HG02623 (cell line): ENCODE measurements around the gene KRTCAP3.
"Not testable (repeated sequence)": the region's sequence is repeated elsewhere in the genome, so short reads cannot be mapped to it uniquely, and the experiment has no call there.

ENCODE experiments used
- ATAC-seq: cut with Tn5 transposase; IDR thresholded peaks from one replicate; pipeline ENCODE4 v1.9.1; 2021; ENCODE audit warnings: moderate library complexity; ENCODE audit not compliant: unreplicated experiment

Gene KRTCAP3, protein sequence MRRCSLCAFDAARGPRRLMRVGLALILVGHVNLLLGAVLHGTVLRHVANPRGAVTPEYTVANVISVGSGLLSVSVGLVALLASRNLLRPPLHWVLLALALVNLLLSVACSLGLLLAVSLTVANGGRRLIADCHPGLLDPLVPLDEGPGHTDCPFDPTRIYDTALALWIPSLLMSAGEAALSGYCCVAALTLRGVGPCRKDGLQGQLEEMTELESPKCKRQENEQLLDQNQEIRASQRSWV

GRCh38 chr2:27441958-27442919 is at the start of gene KRTCAP3:
TSS of gene KRTCAP3 (plus strand) at chr2:27442381. CDS start at chr2:27442413, 32 bp downstream.
- no peak for ATAC-seq

- no peak for ATAC-seq
Observed at GRCh38 chr2:27393225-27393624, 49.0 kb upstream of the KRTCAP3 start.

DNA sequence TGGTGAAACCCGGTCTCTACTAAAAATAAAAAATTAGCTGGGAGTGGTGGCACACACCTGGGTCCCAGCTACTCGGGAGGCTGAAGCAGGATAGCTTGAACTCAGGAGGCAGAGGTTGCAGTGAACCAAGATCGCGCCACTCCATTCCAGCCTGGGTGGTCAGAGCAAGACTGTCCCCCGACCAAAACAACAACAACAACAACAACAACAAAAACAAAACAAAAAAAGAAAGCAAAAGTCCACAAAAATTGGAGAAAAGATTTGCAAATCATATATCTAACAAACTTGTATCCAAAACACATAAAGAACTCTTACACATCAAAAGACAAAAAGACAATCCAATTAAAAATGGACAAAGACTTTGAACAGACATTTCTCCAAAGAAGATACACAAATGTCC is 43.2 kb upstream of the KRTCAP3 start:
- no peak for ATAC-seq

- ATAC-seq: no peak
Observed at GRCh38 chr2:27400348-27401135, 41.6 kb upstream of the KRTCAP3 start.

DNA sequence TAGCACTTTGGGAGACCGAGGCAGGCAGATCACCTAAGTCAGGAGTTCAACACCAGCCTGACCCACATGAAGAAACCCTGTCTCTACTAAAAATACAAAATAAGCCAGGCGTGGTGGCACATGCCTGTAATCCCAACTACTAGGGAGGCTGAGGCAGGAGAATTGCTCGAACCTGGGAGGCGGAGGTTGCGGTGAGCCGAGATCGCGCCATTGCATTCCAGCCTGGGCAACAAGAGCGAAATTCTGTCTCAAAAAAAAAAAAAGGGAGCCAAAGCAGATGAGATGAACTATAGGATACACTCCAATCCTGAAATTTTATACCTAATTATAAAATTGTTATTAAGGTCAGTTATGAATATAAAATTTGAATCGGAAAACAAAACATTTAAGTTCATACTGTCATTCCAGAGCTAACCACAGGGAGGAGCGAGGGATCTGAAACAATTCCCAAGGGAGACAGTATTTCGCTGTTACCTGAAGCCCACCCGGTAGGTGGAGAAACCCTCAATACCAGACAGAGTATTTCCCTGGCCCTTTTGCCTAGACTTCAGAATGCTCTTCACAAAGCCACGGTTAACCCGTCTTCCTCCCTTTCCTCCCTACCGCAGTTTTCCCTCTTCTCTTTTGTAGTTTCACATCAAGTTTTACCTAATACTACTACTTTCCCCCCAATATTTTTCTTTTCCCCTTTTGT is 34.2 kb upstream of the KRTCAP3 start:
- no peak for ATAC-seq

DNA sequence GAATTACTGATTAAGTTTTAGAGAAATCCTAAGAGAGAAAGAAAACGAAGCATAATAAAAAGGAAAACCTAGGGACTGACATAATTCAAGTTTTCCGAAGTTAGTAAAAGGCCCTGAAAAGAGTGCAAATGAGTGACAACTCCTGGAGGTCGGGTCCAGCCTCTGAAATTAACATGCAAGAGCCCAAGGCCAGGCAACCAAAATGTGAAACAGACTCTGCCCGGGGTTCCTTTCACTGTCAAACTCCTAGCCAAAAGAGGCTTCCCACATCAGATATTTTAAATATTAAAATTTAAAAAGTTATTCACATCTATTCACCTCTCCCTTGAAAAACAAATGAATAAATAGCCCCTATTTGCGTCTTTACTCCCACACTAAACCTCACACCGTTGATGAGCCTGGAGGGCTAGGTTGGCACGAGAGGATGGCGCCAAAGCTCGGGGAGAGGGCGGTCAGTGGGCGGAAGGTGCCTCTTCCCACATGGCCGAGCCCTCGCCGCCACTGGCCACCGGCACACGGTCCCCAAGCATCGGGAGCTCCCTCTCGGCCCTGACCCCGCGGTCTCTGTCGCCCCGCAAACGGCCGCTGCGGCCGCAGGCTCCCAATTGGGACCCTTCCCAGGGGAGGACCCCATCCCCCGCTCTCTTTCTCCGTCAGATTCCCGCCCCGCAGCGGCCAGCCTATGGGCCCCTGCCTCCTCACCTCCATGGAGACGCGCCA is 33.4 kb upstream of the KRTCAP3 start:
- ATAC-seq: peak; percentile 21

- ATAC-seq: peak; percentile 82
Observed at GRCh38 chr2:27409321-27410073, 32.7 kb upstream of the KRTCAP3 start, which contains the start of gene PPM1G. TSS of gene PPM1G (minus strand) at chr2:27409591. CDS start at chr2:27409422, 169 bp downstream.

DNA sequence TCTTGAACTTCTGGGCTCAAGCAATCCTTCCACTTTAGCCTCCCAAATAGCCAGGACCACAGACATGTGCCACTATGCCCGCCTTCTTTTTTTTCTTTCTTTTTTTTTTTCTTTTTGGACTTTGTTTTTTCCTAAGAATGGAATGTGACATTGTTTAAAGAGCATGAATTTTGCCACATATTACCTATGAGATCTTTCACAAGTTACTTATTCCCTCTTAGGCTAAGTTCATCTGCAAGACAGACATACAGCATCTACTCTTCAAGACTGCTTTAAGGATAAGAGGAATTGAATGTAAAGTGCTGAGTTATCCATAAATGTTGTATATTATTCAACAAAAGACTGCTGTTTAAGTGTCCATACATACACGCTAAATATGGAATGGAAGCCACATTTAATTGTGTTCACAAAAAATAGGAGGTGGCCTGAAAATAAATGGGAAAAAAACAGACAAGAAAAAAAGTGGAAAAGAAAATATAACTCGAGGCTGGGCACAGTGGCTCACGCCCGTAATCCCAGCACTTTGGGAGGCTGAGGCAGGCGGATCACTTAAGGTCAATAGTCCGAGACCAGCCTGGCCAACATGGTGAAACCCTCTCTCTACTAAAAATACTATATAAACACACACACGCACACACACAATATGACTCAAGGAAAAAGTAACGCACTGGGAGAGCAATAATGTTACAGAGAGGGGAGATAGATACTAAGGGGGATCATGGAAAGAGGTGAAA is 29.6 kb upstream of the KRTCAP3 start:
- ATAC-seq: no peak

- no peak for ATAC-seq
Observed at GRCh38 chr2:27416151-27416550, 26.0 kb upstream of the KRTCAP3 start.

- ATAC-seq: no peak
Observed at GRCh38 chr2:27420996-27421395, 21.2 kb upstream of the KRTCAP3 start.

GRCh38 chr2:27421660-27422250 is 20.4 kb upstream of the KRTCAP3 start:
- ATAC-seq: no peak

GRCh38 chr2:27422958-27423357 is 19.2 kb upstream of the KRTCAP3 start:
- no peak for ATAC-seq

DNA sequence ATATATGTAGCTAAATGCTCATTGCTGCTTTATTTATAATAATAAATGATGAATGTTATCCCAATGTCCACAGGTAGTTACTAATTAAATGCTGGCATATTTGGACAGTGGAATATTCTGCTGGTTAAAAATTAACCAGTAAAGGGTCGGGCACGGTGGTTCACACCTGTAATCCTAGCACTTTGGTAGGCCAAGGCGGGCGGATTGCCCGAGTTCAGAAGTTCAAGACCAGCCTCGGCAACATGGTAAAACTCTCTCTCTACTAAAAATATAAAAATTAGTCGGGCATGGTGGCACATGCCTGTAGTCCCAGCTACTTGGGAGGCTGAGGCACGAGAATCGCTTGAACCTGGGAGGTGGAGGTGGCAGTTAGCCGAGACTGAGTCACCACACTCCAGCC is 17.1 kb upstream of the KRTCAP3 start:
- ATAC-seq: not testable (repeated sequence)

GRCh38 chr2:27427863-27428212 is 14.3 kb upstream of the KRTCAP3 start:
- no peak for ATAC-seq

DNA sequence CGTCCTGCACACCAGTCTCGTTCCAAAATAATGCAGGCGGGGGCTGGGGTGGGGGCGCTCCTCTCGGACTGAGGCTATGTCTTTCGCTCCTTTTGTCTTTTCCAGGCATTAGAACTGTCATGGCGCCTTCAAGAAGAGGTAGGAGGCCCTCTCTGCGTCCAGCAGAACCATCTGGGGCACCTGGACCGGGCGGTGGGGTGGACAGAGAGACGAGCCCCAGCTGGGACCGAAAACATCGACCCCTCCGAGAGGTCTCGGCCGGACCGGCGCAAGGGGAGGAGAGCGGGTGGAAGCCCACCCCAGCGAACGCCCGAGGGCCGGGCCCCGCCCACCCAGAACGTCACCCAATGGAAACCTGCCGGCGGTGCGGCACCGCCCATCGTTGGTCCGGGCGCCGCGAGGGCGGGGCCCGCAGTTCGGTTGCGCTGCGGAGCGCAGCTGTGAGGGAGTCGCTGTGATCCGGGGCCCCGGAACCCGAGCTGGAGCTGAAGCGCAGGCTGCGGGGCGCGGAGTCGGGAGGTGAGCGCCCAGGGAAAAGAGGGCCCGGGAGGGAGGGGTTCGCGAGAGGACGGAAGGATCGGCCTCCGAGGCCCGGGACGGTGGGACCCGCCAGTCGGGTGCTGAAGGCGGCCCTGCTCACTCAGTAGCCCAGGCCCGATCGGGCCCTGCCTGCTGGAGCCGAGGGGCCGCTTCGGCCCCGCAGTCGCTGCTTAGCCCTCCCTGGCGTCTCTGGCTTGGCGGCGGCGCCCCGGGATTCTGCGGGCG is 13.8 kb upstream of the KRTCAP3 start, which contains the start of gene NRBP1:
NRBP1 (plus strand) TSS at position 419 of the 765 bp plus-strand sequence. CDS start 4,643 bp downstream, outside the sequence.
- peak; percentile 86 for ATAC-seq

DNA sequence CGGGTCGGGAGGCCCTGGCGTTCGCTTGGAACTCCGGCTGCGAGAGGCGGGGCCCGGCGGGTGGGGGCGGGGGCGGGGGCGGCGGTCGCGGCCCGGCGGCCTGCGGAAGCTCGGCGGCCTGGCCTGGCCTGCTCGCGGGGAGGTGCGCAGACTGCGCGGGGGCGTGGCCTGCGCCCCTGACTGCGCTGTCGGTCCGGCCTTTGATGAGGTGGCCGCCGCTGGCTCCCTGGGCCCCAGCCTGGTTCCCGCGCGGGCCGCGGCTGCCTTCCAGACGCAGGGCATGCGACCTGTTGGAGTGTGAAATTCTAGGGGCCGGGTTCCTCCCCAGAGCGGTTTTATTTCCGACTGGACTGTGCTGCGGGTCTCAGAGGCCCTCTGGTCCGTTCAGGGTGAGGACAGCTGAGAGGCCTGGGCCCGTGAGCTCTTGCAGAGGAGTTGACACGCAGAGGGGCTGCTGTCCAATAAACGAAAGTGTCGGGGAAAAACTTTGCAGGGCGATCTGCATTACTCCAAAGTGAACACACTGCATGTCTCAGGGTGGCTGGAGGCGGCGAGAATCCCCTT is 13.1 kb upstream of the KRTCAP3 start:
- ATAC-seq: peak; percentile 62

GRCh38 chr2:27431395-27431794 is 10.8 kb upstream of the KRTCAP3 start:
- ATAC-seq: no peak
